Measurements from ENCODE around the gene MAGEE2. TPM values are rescaled to one million over a fixed set of nuclear protein-coding genes. Genes with fewer than 3 reads are reported as not detected.
"Not testable (repeated sequence)": the region's sequence is repeated elsewhere in the genome, so short reads cannot be mapped to it uniquely, and the experiment has no call there.

MAGEE2 gene
- total and polyA plus RNA-seq, 2 of the 13 experiments (the other 11 are each of a cell fraction or from before 2014, with no cell fraction given) = not detected

GRCh38 chrX:75768063-75768462, 17.0 kb downstream of the MAGEE2 start:
- H3K27me3 ChIP-seq (ENCODE audit: control insufficient read depth in 1 of 2, insufficient read depth in 2 of 2, low read length in 2 of 2); DNase-seq (ENCODE audit: low spot score); H4K20me1 ChIP-seq (ENCODE audit: insufficient read depth, low read length); H2AFZ ChIP-seq (ENCODE audit: low read length); H3K4me3 ChIP-seq (replicated peaks in 1 of 3; ENCODE audit: insufficient read depth in 1 of 3, low read depth in 2 of 3, low read length in 3 of 3); POLR2A ChIA-PET; ATAC-seq; BruUV-seq (replicated peaks); H3K9ac ChIP-seq (ENCODE audit: insufficient read depth, low read depth, low read length); H3K9me3 ChIP-seq (ENCODE audit: low read length); H3K79me2 ChIP-seq (ENCODE audit: insufficient read depth, low read length); in situ Hi-C loops (cut with HindIII; ENCODE audit: extremely low pct_ligation_motif_present, low pct_unique_long_range_greater_than_20kb); H3K4me2 ChIP-seq (ENCODE audit: low read depth, low read length); H3K27ac ChIP-seq (ENCODE audit: extremely low read length, insufficient read depth, low read length); H3K4me1 ChIP-seq (ENCODE audit: insufficient read depth, low read length); FAIRE-seq; H3K36me3 ChIP-seq (replicated peaks in 1 of 2; ENCODE audit: control insufficient read depth in 1 of 2, insufficient read depth in 2 of 2, low read length in 2 of 2); intact Hi-C loops (cut with micrococcal nuclease; ENCODE audit: unreplicated experiment); CTCF ChIA-PET (ENCODE audit: low intra/inter-chr PET ratio, low total read pairs): not testable (repeated sequence)
- WGBS (ENCODE audit: low lambda C conversion rate) = 8% methylated on average over 4 of the region's 5 CpGs

- no TSS peak for BruUV-seq (replicated peaks)
- Histone ChIP-seq H3K4me1 (ENCODE audit: insufficient read depth, low read length) (no peaks in the 10 kb centered on the region; the same call in 1 of the 2 replicates), H3K27ac (ENCODE audit: extremely low read length, insufficient read depth, low read length) (no peak overlapping the region), H3K4me2 (ENCODE audit: low read depth, low read length) (no peak overlapping the region), H3K36me3 (replicated peaks in 1 of 2; ENCODE audit: control insufficient read depth in 1 of 2, insufficient read depth in 2 of 2, low read length in 2 of 2) (no peaks in the 10 kb centered on the region), H3K9me3 (ENCODE audit: low read length) (peaks cover 5% of the 10 kb centered on the region), H3K79me2 (ENCODE audit: insufficient read depth, low read length) (no peaks in the 10 kb centered on the region), H3K4me3 (replicated peaks in 1 of 3; ENCODE audit: insufficient read depth in 1 of 3, low read depth in 2 of 3, low read length in 3 of 3) (no peak overlapping the region), H2AFZ (ENCODE audit: low read length) (no peak overlapping the region), H3K27me3 (ENCODE audit: control insufficient read depth in 1 of 2, insufficient read depth in 2 of 2, low read length in 2 of 2) (no peaks in the 10 kb centered on the region; a peak in 1 of 5 replicates), H4K20me1 (ENCODE audit: insufficient read depth, low read length) (no peaks in the 10 kb centered on the region), H3K9ac (ENCODE audit: insufficient read depth, low read depth, low read length) (no peak overlapping the region)
- no peak for TF ChIP-seq SP140L (CRISPR knock-in tag; IDR thresholded peaks at IDR 0.05; ENCODE audit: borderline replicate concordance)
- no peak for TF ChIP-seq ZNF720 (CRISPR knock-in tag; IDR thresholded peaks at IDR 0.05)
- TF ChIP-seq ZNF260 (CRISPR knock-in tag; IDR thresholded peaks at IDR 0.05; ENCODE audit: borderline replicate concordance, low read depth) = no peak
- no peak for TF ChIP-seq NR2F6 (IDR thresholded peaks at IDR 0.05)
- no peak for TF ChIP-seq NR2F6 (CRISPR knock-in tag; IDR thresholded peaks at IDR 0.05)
- no peak for TF ChIP-seq ZNF780A (CRISPR knock-in tag; IDR thresholded peaks at IDR 0.05)
- TF ChIP-seq ZNF329 (CRISPR knock-in tag; IDR thresholded peaks at IDR 0.05; ENCODE audit: low read depth) = no peak
- no peak for TF ChIP-seq MTF2 (CRISPR knock-in tag; IDR thresholded peaks at IDR 0.05; ENCODE audit: borderline replicate concordance)
- no peak for TF ChIP-seq EEA1 (CRISPR knock-in tag; IDR thresholded peaks at IDR 0.05; ENCODE audit: borderline replicate concordance)
- no peak for TF ChIP-seq ZNF451 (CRISPR knock-in tag; IDR thresholded peaks at IDR 0.05)
- TF ChIP-seq KLF9 (CRISPR knock-in tag; IDR thresholded peaks at IDR 0.05; ENCODE audit: low read depth) = no peak
- no peak for TF ChIP-seq ZNF879 (CRISPR knock-in tag; IDR thresholded peaks at IDR 0.05)
- TF ChIP-seq PBX2 (CRISPR knock-in tag; IDR thresholded peaks at IDR 0.05) = no peak
- no peak for TF ChIP-seq ZNF18 (CRISPR knock-in tag; IDR thresholded peaks at IDR 0.05; ENCODE audit: insufficient replicate concordance)
- intact Hi-C loops (cut with micrococcal nuclease; ENCODE audit: unreplicated experiment) (no loop called here), in situ Hi-C loops (cut with HindIII; ENCODE audit: extremely low pct_ligation_motif_present, low pct_unique_long_range_greater_than_20kb) (no loop called here)
- FAIRE-seq (no peak), ATAC-seq (no peak), DNase-seq (ENCODE audit: low spot score) (no peak)
- ChIA-PET CTCF (ENCODE audit: low intra/inter-chr PET ratio, low total read pairs) (no interaction called here), POLR2A (no interaction called here)
- 0% methylated on average over 1 of the region's 2 CpGs for WGBS (ENCODE audit: low lambda C conversion rate)
These were observed 36.6 kb downstream of the MAGEE2 start for GRCh38 chrX:75748431-75748830.
